Hepatocyte (in vitro differentiated cells): ENCODE data around the gene METTL14. TPM values are rescaled to one million over a fixed set of nuclear protein-coding genes. Genes with fewer than 3 reads are reported as not detected.
"Not testable (repeated sequence)": the region's sequence is repeated elsewhere in the genome, so short reads cannot be mapped to it uniquely, and the experiment has no call there.

Experiments
- DNase-seq: peaks from one replicate; pipeline ENCODE4 v3.0.0-alpha.2; 2016; ENCODE audit warnings: low spot score
- H2AFZ ChIP-seq: fragments of 200-600 bp; sonication (generic); 2 replicates; pipeline ENCODE4 v1.6.0; 2016; ENCODE audit warnings: antibody characterized with exemption, mild to moderate bottlenecking
- H3K27ac ChIP-seq: fragments of 200-600 bp; sonication (generic); 2 replicates; pipeline ENCODE4 v1.5.1; 2016; ENCODE audit warnings: mild to moderate bottlenecking
- H3K27me3 ChIP-seq: fragments of 200-600 bp; sonication (generic); 2 replicates; pipeline ENCODE4 v1.6.1; 2016
- H3K36me3 ChIP-seq: fragments of 200-600 bp; sonication (generic); replicated peaks from 2 replicates; pipeline ENCODE4 v1.5.1; 2016; ENCODE audit warnings: low read depth; ENCODE audit not compliant: insufficient read depth
- H3K4me1 ChIP-seq: fragments of 200-600 bp; sonication (generic); 2 replicates; pipeline ENCODE4 v1.5.1; 2016; ENCODE audit warnings: mild to moderate bottlenecking, moderate library complexity; ENCODE audit not compliant: insufficient read depth
- H3K4me2 ChIP-seq: fragments of 200-600 bp; sonication (generic); 2 replicates; pipeline ENCODE4 v1.6.0; 2016
- H3K4me3 ChIP-seq: fragments of 200-600 bp; sonication (generic); 2 replicates; pipeline ENCODE4 v1.5.1; 2016; ENCODE audit warnings: mild to moderate bottlenecking
- H3K79me2 ChIP-seq: fragments of 200-600 bp; sonication (generic); 2 replicates; pipeline ENCODE4 v1.6.0; 2017; ENCODE audit warnings: mild to moderate bottlenecking
- H3K9me2 ChIP-seq: fragments of 200-600 bp; sonication (generic); replicated peaks from 2 replicates; pipeline ENCODE4 v1.6.0; 2017; ENCODE audit warnings: mild to moderate bottlenecking; ENCODE audit not compliant: insufficient read depth
- H3K9me3 ChIP-seq: fragments of 200-600 bp; sonication (generic); 2 replicates; pipeline ENCODE4 v1.5.1; 2016; ENCODE audit warnings: low read depth, mild to moderate bottlenecking
- H4K20me1 ChIP-seq: fragments of 200-600 bp; sonication (generic); 2 replicates; pipeline ENCODE4 v1.6.0; 2016; ENCODE audit warnings: mild to moderate bottlenecking; ENCODE audit not compliant: insufficient read depth, poor library complexity, severe bottlenecking
- CTCF ChIP-seq: fragments of 200-600 bp; sonication (generic); IDR thresholded peaks from 2 replicates; pipeline ENCODE4 v1.5.1; 2016; ENCODE audit warnings: antibody characterized with exemption, mild to moderate bottlenecking; ENCODE audit not compliant: poor library complexity
- EZH2 ChIP-seq: fragments of 200-600 bp; sonication (generic); IDR thresholded peaks from 2 replicates; pipeline ENCODE4 v1.6.1; 2016; ENCODE audit warnings: antibody characterized with exemption, mild to moderate bottlenecking, borderline replicate concordance
- EZH2phosphoT487 ChIP-seq: fragments of 200-600 bp; sonication (generic); IDR thresholded peaks from one replicate; pipeline ENCODE4 v1.6.1; 2018; ENCODE audit warnings: antibody characterized with exemption, mild to moderate bottlenecking, low read depth, moderate library complexity; ENCODE audit not compliant: unreplicated experiment, severe bottlenecking
- WGBS: methylation state at CpG from one replicate; pipeline ENCODE4 v1.1.6; 2016; ENCODE audit warnings: low lambda C conversion rate; ENCODE audit errors: missing lambda C conversion rate; 5-methylcytosine and 5-hydroxymethylcytosine counted together
- polyA plus RNA-seq: library from polyadenylated mRNA; unstranded; fragments of >200 nt; fragmentation: Nextera tagmentation; extraction: Ambion mirVana; gene quantifications from 2 replicates; pipeline ENCODE4 v1.2.1, GENCODE V29; 2016
- total RNA-seq: library from RNA; depleted of rRNA; stranded (reverse); fragments of >200 nt; gene quantifications from 2 replicates; pipeline ENCODE4 v1.2.3, GENCODE V29; 2014

METTL14 gene
- total RNA-seq (18.3 and 19.3 TPM in 2 replicates), polyA plus RNA-seq (24.4 and 28.3 TPM in 2 replicates)

- Histone ChIP-seq H3K9me3 (no peaks in the 10 kb centered on the region), H4K20me1 (peaks cover 15% of the 10 kb centered on the region), H3K79me2 (peaks cover 31% of the 10 kb centered on the region), H3K9me2 (no peaks in the 10 kb centered on the region), H3K27me3 (no peaks in the 10 kb centered on the region), H3K4me3 (peak within 1 kb of the TSS; percentile 90), H3K4me2 (peak within 1 kb of the TSS; percentile 71), H3K36me3 (no peaks in the 10 kb centered on the region), H2AFZ (peak within 1 kb of the TSS; percentile 81), H3K4me1 (peaks cover 9% of the 10 kb centered on the region), H3K27ac (peak within 1 kb of the TSS; percentile 88)
- TF ChIP-seq EZH2phosphoT487 (no peak), CTCF (no peak), EZH2 (no peak)
- WGBS = 7% methylated on average over 42 of the region's 42 CpGs
- DNase-seq = peak; percentile 95
These were observed at the start of gene METTL14 for GRCh38 chr4:118684873-118685811. Gene METTL14 (plus strand): TSS chr4:118685392. CDS start chr4:118685535, 143 bp downstream.

GRCh38 chr4:118636126-118636525 lies 49.1 kb upstream of the METTL14 start:
- H3K27me3 ChIP-seq, H3K79me2 ChIP-seq, H3K4me3 ChIP-seq, DNase-seq, H3K4me2 ChIP-seq, H3K36me3 ChIP-seq, H3K4me1 ChIP-seq, H3K9me3 ChIP-seq, H2AFZ ChIP-seq, H4K20me1 ChIP-seq, H3K27ac ChIP-seq, H3K9me2 ChIP-seq: not testable (repeated sequence)
- WGBS = 94% methylated on average over 8 of the region's 9 CpGs

GRCh38 chr4:118664665-118665064 lies 20.5 kb upstream of the METTL14 start:
- H2AFZ ChIP-seq, H3K27ac ChIP-seq, H3K4me2 ChIP-seq, H3K4me1 ChIP-seq, H3K36me3 ChIP-seq, H4K20me1 ChIP-seq, H3K9me2 ChIP-seq, H3K27me3 ChIP-seq, H3K79me2 ChIP-seq, H3K9me3 ChIP-seq, H3K4me3 ChIP-seq, DNase-seq: not testable (repeated sequence)
- WGBS = 62% methylated on average over 5 of the region's 5 CpGs
- peak; percentile 39 for TF ChIP-seq CTCF

GRCh38 chr4:118669220-118669619 lies 16.0 kb upstream of the METTL14 start:
- H3K27ac ChIP-seq, H3K4me3 ChIP-seq, H3K4me2 ChIP-seq, H3K4me1 ChIP-seq, H2AFZ ChIP-seq, H3K9me2 ChIP-seq, H3K36me3 ChIP-seq, H4K20me1 ChIP-seq, H3K9me3 ChIP-seq, H3K27me3 ChIP-seq, H3K79me2 ChIP-seq: not testable (repeated sequence)
- 46% methylated on average over 1 of the region's 1 CpG for WGBS
- peak; percentile 87 for DNase-seq

- H3K36me3 ChIP-seq, H3K4me1 ChIP-seq, H3K4me3 ChIP-seq, DNase-seq, H2AFZ ChIP-seq, H3K27ac ChIP-seq, H4K20me1 ChIP-seq, H3K4me2 ChIP-seq, H3K9me3 ChIP-seq, H3K27me3 ChIP-seq, H3K9me2 ChIP-seq, H3K79me2 ChIP-seq: not testable (repeated sequence)
- 79% methylated on average over 2 of the region's 2 CpGs for WGBS
These were observed 14.2 kb upstream of the METTL14 start for GRCh38 chr4:118670968-118671367.
